Fibroblast of skin of abdomen (primary cell): ENCODE results near the gene NUAK1.

Experiments used
- DNase-seq: peaks from one replicate; pipeline ENCODE4 v3.0.0-alpha.2; 2013

NUAK1 gene

DNA sequence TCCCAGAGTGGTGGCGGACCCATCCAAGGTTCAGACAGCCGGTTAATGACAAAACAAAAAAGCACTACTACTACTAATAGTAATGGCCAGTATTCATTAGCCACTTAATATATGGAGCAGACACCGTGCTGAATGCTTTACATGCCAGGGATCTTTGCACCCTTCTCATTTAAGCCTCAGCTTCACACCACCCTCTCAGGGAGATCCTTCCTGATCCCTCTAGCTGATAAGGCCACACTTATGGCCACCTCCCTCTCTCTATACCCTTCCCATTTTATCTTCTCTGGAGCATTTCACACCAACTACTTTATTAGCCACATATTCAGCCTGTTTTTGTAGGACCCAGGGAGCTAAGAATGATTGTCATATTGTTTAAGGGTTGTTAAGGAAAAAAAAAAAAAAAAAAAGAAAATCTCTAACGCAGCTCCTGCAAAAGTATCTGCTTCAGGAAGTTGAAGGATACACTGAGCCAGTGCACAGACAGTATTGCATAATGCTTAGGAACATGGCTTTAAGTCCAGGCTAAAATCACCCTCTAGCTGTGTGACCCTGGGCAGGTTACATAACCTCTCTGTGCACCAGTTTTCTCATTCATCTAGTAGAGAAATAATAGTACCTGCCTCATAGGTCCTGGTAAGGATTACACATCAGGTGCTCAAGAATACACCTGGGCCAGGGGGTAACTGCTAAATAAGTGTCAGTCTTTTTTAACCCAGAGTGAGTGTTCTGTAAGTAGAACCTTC lies 29.4 kb downstream of the NUAK1 start:
- no peak for DNase-seq

- DNase-seq, result peak; percentile 76
These were observed 30.4 kb downstream of the NUAK1 start for GRCh38 chr12:106108185-106108835.

- peak; percentile 41 for DNase-seq
These were observed 31.2 kb downstream of the NUAK1 start for GRCh38 chr12:106107566-106107965.

- peak; percentile 51 for DNase-seq
These were observed 31.9 kb downstream of the NUAK1 start for GRCh38 chr12:106106892-106107291.

- no peak for DNase-seq
These were observed 32.6 kb downstream of the NUAK1 start for GRCh38 chr12:106106061-106106566.

- DNase-seq, result no peak
These were observed 37.0 kb downstream of the NUAK1 start for GRCh38 chr12:106101803-106102202.

DNA sequence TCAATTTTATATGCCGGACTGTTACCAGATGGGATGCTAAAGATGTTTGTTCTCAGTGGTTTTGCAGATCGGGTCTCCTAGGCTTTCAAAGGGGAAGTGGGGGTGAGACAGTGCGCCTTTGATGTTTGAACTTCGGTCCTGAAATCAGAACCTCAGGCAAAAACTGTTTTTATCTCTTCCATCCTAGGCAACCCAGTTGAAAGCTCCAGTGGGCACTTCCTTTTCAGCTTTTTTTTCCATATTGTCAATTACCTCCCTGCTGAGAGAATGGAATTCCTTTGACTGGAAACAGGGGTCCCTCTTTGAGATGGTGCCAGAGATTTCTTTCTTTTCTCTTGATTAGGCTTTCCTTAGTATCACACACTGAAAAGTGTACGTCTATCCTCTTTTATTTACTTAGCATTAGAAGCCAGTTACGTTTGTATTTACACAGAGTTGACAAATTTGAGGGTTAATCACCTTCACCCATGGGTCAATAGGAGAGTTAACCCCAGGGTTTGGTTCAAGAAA lies 40.0 kb downstream of the NUAK1 start:
- no peak for DNase-seq

DNA sequence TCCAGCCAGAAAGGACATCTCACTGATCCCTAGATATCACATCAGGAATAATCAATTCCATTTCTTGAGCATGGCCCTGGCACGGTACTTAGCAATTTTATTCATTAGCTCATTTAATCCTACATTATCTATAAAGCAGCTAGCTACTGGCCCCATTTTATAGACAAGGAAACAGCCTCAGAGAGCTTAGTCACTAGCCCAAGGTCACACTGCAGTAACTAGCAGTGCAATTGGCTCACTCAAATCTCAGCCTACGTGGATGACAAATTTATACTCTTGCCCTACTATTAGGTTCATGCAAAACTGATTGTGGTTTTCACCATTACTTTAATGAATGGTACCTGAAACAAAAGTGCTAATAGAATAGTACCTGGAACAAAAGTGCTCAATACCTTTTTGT lies 41.7 kb downstream of the NUAK1 start:
- DNase-seq, result no peak

DNA sequence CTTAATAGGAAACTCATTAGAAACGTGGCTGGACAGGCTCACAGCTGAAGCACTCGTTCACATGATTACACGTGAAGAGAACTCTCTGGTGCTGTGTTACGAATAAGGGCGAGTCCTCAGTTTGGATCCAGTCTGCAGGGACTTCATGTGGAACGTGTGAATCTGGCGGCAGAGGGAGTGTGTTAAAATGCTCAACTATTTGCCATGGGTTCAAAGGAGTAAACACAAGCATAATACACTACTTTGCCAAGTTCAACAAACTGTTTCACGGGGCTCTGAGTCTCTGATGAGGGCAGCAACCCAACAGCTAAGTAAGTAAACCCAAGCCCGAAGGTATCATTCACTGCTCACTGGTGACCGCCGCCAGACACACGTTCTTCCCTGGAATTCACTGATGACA lies 42.4 kb downstream of the NUAK1 start:
- no peak for DNase-seq

- no peak for DNase-seq
These were observed 44.5 kb downstream of the NUAK1 start for GRCh38 chr12:106094304-106094703.

- DNase-seq, result no peak
These were observed 45.5 kb downstream of the NUAK1 start for GRCh38 chr12:106093246-106093645.

- DNase-seq, result no peak
These were observed 47.3 kb downstream of the NUAK1 start for GRCh38 chr12:106091446-106091820.

- peak; percentile 74 for DNase-seq
These were observed 47.9 kb downstream of the NUAK1 start for GRCh38 chr12:106090591-106091445.

DNA sequence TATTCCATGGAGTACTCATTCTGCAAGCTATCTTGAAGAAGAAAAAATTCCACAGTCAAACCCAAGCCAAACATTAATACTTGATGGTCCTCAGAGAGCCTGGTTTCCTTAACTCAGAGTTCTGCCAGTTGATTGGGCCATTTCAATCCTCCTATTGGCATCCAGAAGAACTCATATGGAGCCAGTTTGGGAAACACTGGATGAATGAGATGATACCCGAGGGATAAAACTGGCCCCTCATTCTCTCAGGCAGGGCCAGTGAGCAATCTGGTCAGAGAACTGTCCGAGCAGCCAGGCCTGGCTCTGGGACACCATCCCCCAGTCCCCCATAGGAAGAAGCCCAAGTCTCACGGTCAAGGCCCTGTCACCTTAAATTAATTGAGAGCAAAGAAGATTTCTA lies 48.8 kb downstream of the NUAK1 start:
- no peak for DNase-seq

DNA sequence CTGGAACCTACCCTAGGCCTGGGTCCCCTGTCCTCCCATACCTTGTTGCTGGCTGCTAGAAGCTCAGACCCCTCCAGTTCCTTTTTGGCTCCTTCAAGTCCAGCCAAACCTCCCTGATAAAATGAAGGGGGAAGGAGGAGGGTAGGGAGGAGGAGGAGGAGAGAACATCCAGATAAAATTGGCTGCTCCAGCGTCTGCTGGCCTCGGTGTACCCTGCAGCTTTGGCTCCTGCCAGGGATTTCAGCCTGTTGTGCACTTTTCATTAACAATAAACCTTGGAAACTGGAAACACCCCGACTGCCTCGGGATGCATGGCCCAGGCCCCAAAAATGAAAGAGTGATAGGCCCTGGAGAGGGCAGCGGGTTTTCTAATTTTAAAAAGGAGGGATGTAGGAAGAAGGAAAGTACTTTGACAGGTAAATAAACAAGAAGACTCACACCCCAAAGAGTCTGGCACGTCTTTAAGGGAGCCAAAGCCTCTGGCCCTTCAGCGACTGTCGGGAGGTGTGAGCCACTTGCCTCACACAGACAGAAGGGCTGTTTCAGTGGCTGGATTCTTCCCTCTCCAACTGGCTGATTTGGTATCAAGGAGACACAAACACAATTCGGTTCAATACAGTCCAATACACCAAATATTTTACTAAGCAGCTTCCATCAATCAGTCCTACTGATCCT lies 49.8 kb downstream of the NUAK1 start:
- DNase-seq, result no peak

GRCh38 chr12:106088246-106088808 lies 50.4 kb downstream of the NUAK1 start:
- no peak for DNase-seq

DNA sequence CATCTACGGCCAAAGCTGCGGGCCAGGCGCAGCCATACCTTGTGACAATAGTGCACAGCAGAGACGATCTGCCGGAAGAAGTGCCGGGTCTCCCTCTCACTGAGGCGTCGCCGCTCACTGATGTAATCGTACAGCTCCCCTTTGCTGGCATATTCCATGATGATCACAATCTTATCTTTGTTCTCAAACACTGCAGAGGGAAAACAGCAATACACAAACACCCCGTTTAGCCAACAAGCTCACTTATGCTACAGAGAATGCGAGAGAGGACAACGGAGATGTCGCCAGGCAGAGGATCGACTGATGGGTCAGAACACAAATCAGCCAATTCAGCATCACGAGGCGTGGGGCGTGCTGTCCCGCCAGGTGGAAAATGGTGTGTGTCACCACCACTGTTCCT lies 52.1 kb downstream of the NUAK1 start:
- DNase-seq, result no peak

GRCh38 chr12:106085213-106085612 lies 53.5 kb downstream of the NUAK1 start:
- no peak for DNase-seq

DNA sequence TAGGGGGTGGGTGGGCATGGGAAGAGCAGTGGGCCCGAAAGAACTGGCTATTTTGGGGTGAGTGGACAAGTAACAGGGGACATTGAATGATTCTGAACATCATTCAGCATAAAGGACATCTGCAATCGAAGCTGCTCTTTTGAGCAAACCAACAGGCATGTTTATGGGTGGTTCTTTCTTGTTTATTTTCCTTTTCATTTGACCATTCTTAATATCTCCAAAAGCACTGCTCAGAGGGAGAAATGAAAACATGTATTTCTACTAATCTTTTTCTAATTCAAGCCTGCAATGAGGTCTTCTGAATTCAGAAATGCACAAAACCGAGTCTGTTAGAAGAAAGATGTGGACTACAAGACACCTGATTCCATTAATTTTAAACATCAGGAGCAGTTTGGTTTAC lies 54.0 kb downstream of the NUAK1 start:
- no peak for DNase-seq

GRCh38 chr12:106084014-106084671 lies 54.6 kb downstream of the NUAK1 start:
- DNase-seq, result peak; percentile 98
